GM18498 (cell line): ENCODE data around the gene MAL.

ENCODE experiments used
- ATAC-seq: cut with Tn5 transposase; IDR thresholded peaks from one replicate; pipeline ENCODE4 v1.9.1; 2021; ENCODE audit warnings: mild to moderate bottlenecking, moderate library complexity; ENCODE audit not compliant: unreplicated experiment

MAL gene

GRCh38 chr2:95047629-95048510 is 22.4 kb downstream of the MAL start:
- ATAC-seq = no peak

GRCh38 chr2:95048825-95049682 is 23.5 kb downstream of the MAL start:
- ATAC-seq = no peak

GRCh38 chr2:95049683-95049955 is 24.1 kb downstream of the MAL start:
- ATAC-seq = no peak

DNA sequence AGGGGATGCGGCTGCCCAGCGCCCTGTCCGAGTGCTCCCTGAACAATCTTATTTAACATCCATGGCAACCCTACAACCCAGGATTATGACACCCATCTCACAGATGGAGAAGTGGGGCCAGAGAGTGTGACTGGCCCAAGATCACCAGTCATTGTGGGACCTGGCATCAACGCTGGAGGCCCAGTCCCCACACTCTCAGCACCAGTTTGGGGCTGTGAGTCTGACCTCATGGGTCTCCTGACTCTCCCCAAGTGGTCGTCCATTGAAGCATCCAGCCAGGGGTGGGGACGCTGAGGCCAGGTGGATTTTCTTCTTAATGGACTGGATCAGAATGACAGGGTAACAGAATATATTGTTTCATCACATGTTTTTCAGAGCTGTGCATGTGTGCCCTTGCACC is 24.5 kb downstream of the MAL start:
- ATAC-seq = no peak

DNA sequence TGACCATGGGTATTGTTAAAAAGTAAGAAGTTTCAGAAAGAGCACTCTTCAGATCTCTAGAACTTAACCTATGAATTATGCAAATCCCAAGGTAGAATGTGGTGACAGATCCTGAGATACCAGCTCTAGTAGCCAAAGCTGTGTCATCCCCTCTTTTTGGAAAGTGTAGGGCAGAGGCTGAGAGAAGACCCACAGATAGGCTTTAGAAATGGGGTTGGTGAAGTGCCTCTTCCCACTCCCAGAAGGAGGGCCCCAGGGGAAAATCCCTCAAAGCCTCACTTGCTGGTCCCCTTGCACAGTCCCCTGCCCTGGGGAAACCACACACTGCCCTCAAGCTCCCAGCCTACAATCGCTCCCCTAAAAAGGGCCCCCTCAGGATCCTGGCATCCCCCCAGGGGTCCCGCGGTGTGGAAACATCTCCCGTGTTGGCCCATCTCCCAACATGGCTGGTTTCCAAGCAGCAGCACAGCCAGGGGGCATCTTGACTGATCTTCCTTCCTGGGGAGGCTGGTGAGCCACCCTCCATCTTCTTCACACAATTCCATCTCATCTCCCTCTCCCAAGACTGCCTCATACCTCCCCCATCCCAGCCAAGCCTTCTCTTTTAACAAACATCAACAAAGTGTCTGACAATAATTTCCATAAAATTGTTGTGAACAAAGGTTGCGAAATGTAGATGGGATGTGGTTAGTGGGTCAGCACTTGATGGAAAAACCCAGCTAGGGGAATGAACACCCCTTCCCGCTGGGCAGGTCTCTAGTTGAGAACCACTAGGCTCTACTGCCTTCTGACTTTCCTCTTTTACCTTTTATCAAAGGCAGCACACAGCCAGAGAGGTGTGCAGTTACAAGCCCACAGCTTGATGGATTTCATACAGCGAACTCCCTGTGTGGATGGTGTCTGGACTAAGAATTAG is 25.1 kb downstream of the MAL start:
- ATAC-seq = no peak

GRCh38 chr2:95051626-95052025 is 26.1 kb downstream of the MAL start:
- ATAC-seq = no peak

DNA sequence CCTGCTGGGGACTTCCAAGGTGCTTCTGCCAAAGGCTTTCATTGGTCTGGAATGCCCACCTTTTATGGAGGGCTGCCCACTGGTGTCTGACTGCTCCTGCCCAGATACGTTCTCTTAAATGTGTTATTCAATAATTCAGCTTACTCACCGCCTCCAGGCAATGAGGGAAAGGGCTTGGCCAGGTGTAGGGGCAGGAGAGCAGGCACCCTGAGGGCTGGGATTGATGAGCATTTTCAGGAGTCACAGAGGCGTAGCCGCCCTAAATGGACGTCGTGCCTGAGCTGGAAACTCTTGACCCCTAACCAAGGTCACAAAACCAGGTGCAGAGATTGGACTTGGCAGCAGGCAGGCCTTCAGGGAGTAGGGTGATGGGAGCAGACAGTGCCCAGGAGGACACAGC is 26.8 kb downstream of the MAL start:
- ATAC-seq = no peak

DNA sequence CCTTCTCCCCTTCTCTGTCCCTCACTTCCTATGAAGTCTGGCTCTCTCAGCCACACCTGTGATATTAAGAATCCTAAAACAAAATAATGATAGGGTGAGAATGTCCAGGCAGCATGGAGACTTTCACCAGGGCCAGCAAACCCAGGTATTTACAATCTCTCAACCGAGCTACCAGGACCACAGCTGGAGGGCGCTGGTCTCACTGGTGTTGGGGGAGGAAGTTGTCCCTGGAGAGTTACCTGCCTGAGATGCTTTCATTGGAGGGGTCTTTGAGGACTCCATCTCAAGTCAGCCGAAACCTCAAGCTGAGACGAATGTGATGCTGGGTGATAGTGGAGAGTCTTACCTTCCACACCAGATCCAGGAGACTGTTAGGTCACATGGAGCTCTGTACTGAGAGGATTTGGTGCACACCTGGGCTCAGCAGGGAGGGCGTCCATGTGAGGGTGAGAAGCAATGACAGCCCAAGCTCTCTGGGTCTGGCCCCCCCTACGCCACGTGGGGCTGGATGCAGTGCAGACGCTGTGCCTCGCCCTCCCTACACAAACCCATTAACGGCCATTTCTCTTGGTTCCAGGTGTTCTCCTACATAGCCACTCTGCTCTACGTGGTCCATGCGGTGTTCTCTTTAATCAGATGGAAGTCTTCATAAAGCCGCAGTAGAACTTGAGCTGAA is 27.4 kb downstream of the MAL start:
- no peak for ATAC-seq

GRCh38 chr2:95053543-95053942 is 28.0 kb downstream of the MAL start:
- no peak for ATAC-seq

- ATAC-seq = no peak
Observed at GRCh38 chr2:95054016-95054415, 28.5 kb downstream of the MAL start.

GRCh38 chr2:95055262-95055661 is 29.8 kb downstream of the MAL start:
- no peak for ATAC-seq

DNA sequence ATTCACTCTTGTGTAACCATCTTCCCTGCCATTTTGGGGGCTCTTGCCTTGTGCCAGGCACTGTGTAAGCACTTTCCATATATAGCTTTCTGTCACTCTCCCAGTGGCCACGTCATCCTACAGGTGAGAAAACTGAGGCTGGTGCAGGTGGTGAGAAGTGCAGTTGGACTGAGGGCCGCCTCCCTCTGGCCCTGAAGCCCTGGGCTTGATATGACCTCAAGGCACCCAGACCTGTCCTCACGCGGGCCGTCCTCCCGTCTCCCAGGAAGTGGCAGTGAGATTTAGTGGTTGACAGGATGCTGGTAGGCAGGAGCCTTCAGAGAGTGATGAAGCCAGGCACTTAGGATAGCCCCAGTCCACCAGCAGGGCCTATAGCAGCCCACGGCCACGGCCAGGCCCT is 30.5 kb downstream of the MAL start:
- ATAC-seq = no peak

- ATAC-seq = no peak
Observed at GRCh38 chr2:95056461-95057459, 31.3 kb downstream of the MAL start.

DNA sequence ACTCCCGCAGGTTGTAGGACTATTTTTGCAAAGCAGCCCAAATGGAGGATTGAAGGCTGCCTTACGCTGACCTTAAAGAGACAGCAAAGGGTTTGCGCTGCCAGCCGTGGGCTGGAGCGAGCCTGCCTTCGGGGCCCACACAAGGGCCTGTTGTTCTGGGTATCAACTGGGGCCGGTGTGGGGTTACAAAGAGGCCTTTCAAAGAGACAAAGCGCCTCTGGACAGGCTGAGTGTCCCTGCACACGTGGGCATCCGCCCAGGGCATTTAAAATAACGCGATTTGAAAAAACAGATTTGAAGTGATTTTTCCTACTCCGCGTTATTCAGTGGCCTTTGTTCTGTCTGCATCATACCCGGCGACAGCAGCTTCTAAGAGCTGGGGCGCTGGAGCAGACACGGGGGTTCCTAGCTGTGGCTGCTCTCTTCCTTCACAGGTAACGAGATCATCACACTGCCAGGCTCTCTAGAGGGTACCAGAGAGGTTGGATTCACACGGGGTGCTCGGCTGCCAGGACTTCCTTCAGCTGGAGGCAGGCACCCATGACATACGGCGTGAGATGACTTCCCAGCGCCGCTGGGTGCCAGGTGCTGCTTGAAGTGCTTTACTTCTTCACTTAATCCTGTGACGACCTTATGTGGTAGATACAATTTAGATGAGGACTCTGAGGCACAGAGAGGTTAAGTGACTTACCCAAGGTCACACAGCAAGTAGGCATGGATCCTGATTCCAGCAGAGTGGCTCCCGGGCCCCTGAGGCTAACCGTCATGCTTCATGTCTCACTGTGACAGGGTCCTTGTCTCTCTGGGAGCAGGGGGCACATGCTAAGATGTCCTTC is 32.2 kb downstream of the MAL start:
- ATAC-seq = no peak

GRCh38 chr2:95058466-95058988 is 33.0 kb downstream of the MAL start:
- ATAC-seq = no peak

- ATAC-seq = no peak
Observed at GRCh38 chr2:95058989-95059641, 33.6 kb downstream of the MAL start.

GRCh38 chr2:95059656-95060370 is 34.3 kb downstream of the MAL start:
- ATAC-seq = no peak
